Measurements from ENCODE around the gene CCT7.

- TF ChIP-seq, protein P1, sequence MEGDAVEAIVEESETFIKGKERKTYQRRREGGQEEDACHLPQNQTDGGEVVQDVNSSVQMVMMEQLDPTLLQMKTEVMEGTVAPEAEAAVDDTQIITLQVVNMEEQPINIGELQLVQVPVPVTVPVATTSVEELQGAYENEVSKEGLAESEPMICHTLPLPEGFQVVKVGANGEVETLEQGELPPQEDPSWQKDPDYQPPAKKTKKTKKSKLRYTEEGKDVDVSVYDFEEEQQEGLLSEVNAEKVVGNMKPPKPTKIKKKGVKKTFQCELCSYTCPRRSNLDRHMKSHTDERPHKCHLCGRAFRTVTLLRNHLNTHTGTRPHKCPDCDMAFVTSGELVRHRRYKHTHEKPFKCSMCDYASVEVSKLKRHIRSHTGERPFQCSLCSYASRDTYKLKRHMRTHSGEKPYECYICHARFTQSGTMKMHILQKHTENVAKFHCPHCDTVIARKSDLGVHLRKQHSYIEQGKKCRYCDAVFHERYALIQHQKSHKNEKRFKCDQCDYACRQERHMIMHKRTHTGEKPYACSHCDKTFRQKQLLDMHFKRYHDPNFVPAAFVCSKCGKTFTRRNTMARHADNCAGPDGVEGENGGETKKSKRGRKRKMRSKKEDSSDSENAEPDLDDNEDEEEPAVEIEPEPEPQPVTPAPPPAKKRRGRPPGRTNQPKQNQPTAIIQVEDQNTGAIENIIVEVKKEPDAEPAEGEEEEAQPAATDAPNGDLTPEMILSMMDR (IDR thresholded peaks at IDR 0.05): no peak
- no peak for TF ChIP-seq POLR2A (IDR thresholded peaks at IDR 0.05)
Measured at GRCh38 chr2:73295751-73296400, 61.8 kb downstream of the CCT7 start.

Measured in adrenal gland (tissue), 5 donors.